Measurements from ENCODE around the gene KRT75.
A peak's percentile ranks its signal among the peaks of the same experiment; 100 is the strongest.

KRT75 gene

GRCh38 chr12:52389313-52390207 is 44.6 kb downstream of the KRT75 start:
- DNase-seq, result no peak

DNA sequence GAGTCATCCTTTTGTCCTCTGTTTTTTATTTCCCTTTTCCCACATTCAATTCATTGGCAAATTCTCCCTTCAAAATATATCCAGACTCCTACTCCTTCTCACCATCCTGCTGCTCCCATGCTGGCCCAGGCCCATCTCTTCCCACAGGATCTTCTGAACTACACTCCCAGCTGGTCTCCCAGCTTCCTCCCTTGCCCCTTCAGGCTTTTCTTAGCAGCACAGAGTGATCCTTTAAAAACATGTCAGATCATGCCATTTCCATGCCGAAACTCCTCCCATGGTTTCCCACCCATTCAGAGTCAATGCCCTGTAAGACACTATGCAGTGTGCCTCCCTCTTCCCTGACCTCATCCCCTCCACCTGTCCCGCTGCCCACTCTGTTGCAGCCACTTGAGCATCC is 46.3 kb downstream of the KRT75 start:
- DNase-seq, result no peak

DNA sequence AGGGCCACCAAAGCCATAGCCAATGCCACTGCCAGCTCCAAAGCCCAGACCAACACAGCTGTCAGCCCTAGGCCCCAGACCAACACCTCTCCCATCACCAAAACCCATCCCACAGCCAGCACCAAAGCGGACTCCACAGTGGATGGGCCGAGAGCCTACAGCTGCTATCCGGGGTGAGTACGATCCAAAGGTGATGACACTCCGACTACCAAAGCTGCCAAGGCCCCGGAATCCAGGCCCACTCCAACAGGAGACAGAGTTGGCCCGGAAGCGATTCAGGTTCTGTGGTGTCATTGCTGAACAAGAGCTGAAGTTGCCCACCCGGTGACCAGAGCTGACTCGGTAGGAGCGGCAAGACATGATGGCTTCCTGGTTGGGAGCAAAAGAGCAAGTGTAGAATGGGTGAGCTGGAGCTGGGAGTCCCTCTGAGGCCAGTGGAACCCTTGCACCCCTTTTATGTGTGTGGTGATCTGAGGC is 48.9 kb downstream of the KRT75 start, which contains the start of gene KRT84:
KRT84 (minus strand) TSS at position 427 of the 477 bp plus-strand sequence; CDS start at position 360, 67 bp downstream.
- DNase-seq, result no peak

DNA sequence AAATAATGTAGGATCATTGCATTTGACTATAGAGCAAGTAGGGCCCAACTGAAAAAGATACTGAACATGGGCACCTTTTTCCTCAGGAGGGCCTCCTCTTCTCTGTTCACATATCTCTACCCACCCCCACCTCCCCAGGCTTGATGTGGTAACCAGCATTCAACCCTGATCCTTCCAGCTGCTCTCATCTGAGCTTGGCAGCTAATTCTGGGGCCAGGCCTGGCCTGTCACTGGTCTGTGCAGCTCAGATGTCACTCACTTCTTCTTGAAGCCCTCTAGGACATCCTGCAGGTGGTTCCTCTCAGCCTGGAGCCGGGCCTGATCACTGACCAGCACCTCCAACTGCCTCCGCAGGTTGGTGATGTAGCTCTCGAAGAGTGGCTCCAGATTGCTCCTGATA is 50.8 kb downstream of the KRT75 start:
- no peak for DNase-seq

DNA sequence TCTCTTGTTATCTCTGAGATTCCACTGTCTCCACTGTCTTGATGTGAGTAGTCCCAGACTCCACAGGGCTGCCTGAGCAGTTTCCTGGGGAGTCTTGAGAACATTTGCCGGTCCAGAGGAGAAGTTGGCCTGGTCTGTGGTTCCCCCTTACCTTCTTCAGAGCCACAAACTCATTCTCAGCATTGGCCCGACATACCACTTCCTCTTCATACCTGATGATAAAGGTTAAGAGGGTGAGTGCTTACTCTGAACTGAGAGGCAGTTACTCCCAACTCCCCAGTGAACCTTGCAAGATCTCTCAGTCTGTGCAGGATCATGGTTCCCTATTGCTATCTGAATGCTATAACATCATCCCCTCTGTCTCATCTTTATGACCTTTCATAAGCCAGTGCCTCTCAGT is 51.3 kb downstream of the KRT75 start:
- DNase-seq, result no peak

GRCh38 chr12:52381206-52381605 is 53.0 kb downstream of the KRT75 start:
- no peak for DNase-seq

- peak; percentile 0 to 1 for DNase-seq
These were observed 53.9 kb downstream of the KRT75 start for GRCh38 chr12:52380271-52380694.

DNA sequence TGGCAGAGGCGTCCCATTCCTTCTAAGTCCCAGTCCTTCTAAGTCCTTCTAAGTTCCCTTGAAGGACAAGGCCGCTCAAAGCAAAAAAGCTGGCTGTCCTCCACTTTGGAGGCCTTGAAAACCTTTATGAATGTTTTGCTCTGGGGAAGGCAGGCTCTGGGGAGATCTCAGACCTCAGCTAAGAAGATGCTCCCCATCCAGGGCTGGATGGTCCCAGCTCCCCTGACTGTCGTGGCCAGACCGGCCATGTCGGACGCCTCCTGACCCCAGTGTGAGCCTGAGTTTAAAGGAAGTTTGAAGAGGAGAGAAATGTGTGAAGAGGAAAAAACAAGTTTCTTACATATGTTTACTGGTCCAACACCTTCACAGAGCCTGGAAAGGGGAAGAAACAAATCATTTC is 54.6 kb downstream of the KRT75 start:
- no peak for DNase-seq

DNA sequence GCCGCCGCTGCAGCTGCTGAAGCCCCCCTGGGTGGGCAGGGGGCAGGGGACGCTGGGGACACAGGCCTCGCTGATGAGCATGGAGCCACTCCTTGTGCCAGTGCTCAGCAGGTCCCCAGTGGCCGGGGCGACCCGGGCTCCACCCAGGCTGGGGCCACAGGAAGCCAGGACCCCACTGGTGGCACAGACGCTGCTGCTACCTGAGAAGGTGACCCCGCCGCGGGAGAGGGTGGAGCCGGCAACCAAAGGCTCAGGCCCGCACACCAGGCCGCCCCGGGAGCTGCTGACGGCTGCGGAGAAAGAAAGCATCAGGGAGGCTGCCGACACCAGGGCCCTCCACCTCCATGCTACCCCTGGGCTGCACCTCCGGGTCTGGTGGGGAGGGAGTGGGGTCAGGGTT is 56.1 kb downstream of the KRT75 start:
- no peak for DNase-seq

- no peak for DNase-seq
These were observed 56.9 kb downstream of the KRT75 start for GRCh38 chr12:52377266-52377665.
